Hepatocyte (in vitro differentiated cells): ENCODE measurements around the gene UPK3A.

ENCODE experiments used
- EZH2 ChIP-seq: fragments of 200-600 bp; sonication (generic); IDR thresholded peaks from 2 replicates; pipeline ENCODE4 v1.6.1; 2016; ENCODE audit warnings: antibody characterized with exemption, mild to moderate bottlenecking, borderline replicate concordance
- EZH2phosphoT487 ChIP-seq: fragments of 200-600 bp; sonication (generic); IDR thresholded peaks from one replicate; pipeline ENCODE4 v1.6.1; 2018; ENCODE audit warnings: antibody characterized with exemption, mild to moderate bottlenecking, low read depth, moderate library complexity; ENCODE audit not compliant: unreplicated experiment, severe bottlenecking
- TF ChIP-seq, protein P1 (sequence below): fragments of 200-600 bp; sonication (generic); IDR thresholded peaks from 2 replicates; pipeline ENCODE4 v1.5.1; 2016; ENCODE audit warnings: antibody characterized with exemption, mild to moderate bottlenecking; ENCODE audit not compliant: poor library complexity

DNA sequence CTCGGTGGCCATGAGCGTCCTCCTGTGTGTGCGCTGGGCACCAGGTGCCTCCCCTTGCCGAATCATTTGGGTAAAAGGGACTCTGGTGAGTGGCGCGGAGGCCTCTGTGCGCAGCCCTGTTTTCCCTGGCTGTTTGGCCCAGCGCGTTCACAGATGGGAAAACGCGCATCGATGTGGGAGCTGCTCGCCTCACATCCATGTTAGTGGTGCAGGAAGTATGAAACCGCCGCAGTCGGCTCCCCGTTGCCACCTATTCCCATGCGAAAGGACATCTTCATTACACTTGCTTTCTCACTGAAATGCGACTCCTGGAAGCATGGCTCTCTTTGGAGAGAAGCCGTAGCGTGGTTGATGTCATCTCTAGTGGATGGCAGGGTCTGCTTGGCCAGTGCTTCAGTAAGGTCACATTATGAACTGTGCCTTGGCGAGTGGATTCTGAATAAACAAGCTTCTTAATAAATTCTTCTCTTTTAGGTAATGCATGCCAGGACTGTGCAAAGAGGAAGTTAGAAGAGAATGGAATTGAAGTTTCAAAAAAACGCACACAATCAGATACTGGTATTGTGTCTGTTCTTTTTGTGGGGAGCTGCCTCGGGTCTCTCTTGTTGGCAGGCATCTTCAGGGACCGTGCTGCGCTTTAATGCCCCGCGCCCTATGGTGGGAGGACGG is 51.2 kb downstream of the UPK3A start:
- no peak for TF ChIP-seq EZH2
- TF ChIP-seq, protein P1, sequence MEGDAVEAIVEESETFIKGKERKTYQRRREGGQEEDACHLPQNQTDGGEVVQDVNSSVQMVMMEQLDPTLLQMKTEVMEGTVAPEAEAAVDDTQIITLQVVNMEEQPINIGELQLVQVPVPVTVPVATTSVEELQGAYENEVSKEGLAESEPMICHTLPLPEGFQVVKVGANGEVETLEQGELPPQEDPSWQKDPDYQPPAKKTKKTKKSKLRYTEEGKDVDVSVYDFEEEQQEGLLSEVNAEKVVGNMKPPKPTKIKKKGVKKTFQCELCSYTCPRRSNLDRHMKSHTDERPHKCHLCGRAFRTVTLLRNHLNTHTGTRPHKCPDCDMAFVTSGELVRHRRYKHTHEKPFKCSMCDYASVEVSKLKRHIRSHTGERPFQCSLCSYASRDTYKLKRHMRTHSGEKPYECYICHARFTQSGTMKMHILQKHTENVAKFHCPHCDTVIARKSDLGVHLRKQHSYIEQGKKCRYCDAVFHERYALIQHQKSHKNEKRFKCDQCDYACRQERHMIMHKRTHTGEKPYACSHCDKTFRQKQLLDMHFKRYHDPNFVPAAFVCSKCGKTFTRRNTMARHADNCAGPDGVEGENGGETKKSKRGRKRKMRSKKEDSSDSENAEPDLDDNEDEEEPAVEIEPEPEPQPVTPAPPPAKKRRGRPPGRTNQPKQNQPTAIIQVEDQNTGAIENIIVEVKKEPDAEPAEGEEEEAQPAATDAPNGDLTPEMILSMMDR = no peak
- TF ChIP-seq EZH2phosphoT487 = no peak
